GM21737 (cell line): ENCODE results near the gene GCLC.

Experiments
- ATAC-seq: cut with Tn5 transposase; IDR thresholded peaks from one replicate; pipeline ENCODE4 v1.9.1; 2021; ENCODE audit warnings: mild to moderate bottlenecking, moderate library complexity; ENCODE audit not compliant: unreplicated experiment

GCLC gene

DNA sequence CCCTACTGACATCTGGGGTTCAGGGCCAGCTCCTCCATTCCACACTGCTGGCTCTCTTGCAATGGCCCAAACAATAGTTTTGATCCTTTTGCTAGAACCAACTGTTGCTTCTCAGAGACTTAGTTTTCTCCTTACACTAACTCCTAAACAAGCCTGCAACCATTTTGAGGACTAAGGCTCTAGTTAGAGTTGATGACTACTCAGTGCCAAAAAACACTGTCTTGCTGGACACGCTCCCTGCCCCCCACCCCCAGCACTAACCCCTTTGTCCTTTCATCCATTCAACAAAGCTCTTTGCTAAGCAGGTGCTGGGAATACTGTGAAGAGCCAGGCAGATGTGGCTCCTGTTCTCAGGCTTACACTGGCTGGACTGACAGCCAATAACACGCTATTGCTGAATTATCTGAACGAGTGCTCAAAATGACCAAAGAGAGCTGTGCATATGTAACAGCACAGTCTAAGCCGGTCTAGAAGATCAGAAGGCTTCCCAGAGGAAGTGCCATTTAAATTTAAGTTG is 17.6 kb downstream of the GCLC start:
- no peak for ATAC-seq

DNA sequence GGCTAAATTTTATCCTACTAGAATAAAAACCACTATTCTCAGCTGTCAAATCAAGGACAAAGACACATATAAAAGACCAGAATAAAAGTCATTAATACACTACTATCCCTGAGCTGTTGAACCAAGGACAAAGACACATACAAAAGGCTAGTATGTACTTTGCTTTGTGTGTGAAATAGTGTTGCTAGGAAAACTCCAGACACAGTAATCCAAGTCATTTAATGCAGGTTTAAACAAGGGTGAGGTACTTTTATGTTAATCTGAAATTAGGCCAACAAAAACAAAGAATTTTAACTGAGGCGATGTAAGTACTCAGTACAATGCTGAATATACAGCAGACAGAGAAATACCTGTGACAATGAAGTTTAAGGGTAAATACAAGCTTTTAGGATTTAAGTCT is 18.9 kb downstream of the GCLC start:
- ATAC-seq: no peak

DNA sequence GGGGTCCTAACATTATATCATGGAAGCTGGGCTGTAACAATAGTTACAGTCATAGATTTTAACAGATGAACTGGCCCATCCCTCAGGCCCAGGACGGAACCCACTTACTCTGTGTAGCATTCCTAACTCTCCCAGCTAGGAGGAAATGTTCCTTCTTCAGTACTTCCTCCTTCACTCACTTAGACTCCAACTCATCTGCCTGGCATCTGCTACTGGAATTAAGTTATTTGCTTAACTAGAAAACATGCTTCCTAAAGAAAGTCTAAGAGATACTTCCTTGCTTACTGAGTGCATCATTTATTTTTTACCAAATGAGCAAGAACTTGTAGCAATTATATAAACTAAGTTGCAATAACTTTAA is 20.5 kb downstream of the GCLC start:
- ATAC-seq: no peak

DNA sequence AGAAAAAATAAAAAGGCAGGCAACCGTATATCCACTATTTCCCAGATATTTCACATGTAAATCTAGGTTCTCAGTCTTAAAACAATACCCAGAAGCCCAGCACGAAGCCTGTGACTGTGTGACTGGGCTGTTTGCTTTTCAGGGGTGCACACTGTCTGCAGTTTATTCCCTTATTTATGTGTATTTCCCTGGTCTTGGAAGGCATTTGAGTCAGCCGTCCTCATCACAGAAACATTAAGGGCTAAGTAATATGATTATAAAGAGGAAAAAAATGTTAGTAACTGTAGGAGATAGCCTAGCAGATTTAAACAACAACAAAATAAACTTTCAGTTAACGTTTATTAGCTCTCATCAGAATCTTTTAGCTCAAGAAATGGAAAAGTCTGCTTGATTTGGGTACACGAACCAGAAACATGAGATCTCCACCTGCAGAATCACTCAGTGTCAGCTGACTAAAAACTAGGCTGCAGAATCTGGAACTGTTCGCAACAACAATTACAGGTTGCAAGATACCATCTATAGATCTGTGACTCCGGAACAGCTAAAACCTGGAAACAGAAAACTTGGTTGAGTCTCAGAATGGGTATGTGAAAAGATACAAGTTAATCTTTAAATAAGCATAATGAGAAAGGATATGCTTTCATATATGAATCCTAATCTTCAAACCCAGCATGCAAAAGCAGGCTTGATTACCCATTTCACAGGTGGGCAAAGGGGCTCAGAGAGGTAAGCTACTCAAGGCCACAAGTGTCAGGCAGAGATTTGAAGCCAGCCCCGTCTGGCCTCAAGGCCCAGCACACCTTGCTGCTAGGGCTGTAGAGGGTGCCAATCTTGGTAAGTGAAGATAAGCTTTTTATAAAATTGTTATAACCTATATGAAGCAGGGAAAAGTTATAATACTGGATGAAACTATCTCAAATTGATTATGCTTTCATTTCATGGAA is 21.1 kb downstream of the GCLC start:
- ATAC-seq: no peak

DNA sequence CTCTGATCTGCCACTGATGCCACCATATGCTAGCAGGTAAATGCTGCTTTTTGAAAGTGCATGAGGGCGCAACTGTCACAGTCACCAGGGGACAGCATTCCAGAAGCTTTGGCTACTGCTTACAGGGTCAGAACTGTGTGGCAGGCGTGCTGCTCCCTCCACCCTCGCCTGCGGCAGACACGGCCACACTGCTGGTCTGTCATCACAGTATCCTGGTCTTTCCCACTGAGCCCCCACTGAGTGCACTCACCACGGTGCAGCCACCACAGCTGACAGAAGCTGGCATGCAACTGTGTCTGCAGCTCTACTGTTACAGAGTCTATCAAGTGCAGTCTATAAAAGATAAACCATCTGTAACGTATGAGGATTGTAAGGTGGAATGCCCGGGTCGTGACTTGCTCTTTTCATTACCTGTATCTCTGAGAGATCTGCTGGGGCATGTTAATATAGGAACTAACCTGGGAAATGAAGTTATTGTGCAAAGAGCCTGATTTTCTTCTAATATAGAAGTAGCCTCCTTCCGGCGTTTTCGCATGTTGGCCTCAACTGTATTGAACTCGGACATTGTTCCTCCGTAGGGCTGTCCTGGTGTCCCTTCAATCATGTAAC is 24.5 kb downstream of the GCLC start:
- no peak for ATAC-seq

DNA sequence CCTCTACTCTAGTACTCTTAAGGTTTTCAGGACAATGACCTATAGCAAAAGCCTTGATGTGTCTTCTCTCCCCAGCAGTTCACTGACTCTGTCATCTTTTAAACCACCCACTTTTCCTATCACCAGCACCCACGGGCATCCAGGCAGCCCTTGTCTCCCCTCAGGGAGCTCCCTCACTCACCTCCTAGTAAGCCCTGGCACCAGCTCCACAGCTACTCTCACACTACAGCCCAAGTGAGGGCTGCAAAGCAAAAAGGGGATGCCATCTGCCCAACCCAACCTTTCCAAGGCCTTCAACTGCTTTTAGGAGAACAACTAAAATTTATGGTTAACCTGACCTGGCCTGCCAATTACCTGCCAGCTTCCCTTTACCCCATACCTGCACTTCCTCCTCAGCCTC is 26.0 kb downstream of the GCLC start:
- no peak for ATAC-seq

DNA sequence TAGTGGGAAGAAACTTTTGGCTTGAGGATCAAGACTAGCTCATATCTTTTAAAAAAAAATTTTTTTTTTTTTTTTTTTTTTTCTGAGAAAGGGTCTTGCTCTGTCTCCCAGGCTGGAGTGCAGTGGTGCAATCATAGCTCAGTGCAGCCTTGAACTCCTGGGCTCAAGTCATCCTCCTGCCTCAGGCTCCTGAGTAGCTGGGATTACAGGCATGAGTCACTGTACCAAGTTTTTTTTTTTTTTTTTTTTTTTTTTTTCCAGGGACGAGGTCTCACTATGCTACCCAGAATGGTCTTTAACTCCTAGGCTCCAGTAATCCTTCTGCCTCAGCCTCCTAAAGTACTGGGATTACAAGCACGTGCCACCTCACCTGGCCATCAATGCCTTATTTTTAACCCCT is 27.9 kb downstream of the GCLC start:
- ATAC-seq: no peak

DNA sequence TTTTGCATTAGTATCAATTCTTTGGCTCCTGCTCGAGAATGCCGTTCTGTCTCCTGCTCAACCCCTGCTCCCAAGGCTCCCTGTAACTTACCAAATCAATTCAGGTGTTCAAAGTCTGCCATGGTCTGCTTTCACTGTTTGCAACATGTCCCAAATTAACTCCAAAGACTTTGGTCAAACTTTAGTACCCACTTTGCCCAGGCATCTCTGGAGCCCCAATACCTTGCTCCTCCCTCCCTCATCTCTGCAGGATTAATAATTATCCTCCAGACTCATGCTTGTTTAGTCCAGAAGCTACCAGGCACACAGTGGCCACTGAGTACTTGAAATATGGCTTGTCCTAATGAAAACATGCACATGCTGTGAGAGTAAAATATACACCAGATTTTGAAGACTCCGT is 30.2 kb downstream of the GCLC start:
- ATAC-seq: no peak

DNA sequence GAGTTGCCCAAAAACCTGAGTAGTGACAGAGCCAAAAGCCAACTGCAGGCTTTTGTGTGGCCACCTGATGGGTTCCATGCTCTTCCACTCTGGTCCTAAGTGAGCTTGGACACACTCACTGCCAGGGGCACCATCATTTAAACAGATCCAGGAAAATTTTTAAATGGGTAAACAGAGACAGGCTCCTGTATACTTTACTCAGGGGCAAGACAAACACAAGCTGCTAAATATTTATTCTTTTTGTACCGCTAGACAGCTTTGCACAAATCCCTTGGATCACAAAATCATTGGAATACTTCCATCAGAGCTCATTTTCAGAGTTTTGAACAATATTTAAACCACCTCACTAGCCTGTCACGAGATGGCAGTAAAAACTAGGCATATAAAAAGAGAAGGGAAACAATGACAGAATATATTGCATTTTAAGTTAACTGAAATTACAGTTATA is 31.4 kb downstream of the GCLC start:
- no peak for ATAC-seq

DNA sequence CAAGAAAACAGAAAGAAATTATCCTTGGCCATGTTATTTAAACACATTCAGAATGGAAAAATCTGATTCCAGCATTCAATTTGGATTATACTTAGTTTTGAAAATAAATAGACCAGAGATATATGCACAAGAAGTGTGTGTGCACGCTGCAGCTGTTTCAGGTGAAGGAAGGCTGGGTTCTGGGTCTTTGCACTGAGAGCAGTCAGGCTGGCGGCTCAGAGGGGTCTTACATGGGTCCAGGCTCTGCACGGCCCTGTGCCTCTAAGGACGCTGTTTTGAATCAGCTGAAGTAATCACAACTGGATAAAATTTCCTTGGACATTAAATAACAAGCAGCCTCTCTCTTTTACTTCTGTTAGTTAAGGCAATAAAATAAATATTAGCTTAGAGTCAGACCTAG is 31.8 kb downstream of the GCLC start:
- ATAC-seq: no peak

DNA sequence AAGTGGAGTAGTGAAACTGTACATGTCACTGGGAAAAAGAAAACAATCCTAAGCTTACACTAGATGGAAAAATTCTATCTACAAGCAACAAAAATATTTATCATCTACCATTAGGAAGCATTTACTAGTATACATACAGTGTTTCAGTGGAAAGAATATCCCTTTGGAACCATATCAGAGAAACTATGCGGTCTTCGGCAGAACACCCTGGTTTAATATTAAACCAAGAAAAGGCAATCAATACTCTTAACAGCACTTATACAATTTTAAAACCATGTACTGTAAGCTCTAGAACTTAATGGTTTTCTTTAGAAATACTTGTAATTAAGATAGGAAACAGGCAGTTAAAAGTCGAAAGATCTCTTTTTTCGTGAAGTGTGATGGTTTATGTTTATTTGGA is 32.3 kb downstream of the GCLC start:
- no peak for ATAC-seq

DNA sequence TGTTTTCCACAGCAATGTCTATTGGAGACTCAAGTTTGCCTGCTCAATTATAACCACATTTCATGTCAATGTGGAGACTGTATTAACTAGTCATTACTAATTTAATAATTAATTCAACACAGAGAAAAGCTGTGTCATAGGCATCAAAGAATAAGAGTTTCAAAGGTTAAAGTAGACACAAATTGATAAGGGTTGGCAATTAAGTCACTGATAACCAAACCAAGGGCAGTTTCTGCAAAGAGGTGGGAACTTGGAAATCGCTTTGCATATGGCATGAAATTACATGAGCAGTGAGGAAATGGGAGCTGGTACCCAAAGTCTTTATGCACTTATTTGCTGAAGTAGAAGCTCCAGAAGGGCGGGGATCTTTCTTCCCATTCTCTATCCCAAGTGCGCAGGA is 34.2 kb downstream of the GCLC start:
- ATAC-seq: no peak

DNA sequence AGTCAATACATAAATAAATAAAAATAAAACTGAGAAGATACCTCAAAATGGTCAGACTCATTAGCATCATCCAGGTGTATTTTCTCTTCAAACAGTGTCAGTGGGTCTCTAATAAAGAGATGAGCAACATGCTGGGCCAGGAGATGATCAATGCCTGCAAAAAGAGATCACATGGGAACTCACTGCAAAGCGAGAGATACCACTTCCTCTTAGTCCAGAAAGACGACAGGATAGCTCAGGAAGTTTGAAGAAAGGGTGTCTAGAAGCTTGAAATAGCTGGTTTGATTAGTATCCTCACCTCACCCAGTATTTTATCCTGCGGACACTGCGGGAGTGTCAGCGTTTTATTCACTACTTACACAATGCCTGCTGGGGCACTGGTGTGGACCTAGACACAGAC is 38.0 kb downstream of the GCLC start:
- no peak for ATAC-seq

DNA sequence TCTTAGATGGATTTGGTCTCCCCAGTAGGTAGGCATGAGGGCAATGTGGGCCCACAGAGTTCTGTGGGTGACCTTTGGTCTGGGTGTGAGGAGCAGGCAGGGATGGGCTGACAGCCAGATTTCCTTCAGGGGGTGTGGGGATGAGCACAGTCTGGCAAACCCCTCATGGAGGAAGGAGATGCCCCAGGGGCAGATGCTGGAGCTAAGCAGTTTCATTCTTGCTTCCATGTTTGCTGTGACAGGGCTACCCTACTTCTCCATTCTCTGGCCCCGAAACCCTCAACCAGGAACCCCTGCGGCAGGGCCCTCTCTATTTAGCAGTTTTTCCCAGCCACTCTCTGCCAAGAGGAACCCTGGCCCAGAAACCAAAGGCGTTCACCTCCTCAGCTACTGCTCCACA is 40.4 kb downstream of the GCLC start:
- ATAC-seq: no peak

DNA sequence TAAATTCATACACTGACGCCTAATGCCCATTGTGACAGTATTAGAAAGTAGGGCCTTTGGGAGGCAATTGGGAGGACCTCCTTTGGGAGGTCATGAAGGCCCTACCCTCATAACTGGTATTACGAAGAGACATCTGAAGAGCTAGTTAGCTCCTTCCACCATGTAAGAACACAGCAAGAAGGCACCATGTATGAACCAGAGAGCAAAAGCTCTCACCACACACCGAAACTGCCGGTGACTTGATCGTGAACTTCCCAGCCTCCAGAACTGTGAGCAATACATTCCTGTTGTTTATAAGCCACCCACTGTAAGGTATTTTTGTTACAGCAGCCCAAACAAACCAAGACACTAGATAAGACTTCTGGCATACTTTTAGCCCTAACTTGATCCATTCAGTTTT is 41.8 kb downstream of the GCLC start:
- ATAC-seq: no peak

DNA sequence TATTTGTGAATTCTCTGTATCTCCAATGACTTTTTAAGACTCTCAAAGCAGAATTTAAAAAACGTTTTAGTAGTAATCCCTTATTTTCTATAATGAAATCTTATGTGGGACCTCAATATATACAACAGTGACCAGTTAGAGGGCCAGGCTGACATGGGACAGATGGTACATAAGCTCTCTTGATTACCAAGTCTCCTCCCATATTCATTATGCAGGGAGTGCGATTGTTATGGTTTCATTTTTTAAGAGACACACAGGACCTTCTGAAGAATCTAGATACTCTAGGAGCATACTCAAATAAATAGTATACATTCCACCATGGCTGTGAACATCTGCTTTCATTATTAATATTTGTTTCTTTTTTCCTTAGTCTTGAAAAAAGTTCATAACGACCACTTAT is 43.5 kb downstream of the GCLC start:
- ATAC-seq: no peak

DNA sequence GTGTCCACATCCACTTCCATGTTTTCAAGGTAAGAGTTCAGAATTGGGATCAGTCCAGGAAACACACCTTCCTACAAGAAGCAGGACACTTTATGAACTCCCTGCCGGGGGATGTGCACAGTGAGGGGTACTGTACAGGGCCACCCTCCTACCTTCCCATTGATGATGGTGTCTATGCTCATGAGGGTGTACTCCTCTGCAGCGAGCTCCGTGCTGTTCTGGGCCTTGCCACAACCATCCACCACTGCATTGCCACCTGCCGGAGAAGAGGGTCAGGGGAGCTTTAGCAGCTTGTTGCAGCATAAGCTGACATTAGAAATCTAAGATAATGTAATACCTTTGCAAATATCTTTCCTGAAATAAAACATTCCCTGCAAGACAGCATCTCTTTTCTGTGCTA is 44.8 kb downstream of the GCLC start:
- ATAC-seq: no peak

DNA sequence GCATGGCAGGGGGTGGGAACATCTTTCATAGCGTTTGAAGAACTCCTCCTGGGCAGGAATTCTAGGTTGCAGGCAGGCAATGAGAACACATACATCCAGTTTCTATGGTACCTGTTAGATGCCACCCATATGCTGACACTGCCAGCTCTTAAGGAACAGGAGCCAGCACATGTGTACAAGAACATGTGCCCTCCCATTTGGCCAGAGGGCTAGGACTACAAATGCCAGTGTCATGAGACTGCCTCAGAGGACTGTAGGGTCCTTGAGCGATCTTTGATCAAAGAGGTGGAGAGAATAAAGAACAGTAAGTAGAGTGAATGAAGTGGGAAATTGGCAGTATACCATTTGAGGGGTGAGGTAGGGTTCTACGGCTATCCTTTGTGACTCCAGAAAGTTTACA is 45.8 kb downstream of the GCLC start:
- ATAC-seq: no peak

DNA sequence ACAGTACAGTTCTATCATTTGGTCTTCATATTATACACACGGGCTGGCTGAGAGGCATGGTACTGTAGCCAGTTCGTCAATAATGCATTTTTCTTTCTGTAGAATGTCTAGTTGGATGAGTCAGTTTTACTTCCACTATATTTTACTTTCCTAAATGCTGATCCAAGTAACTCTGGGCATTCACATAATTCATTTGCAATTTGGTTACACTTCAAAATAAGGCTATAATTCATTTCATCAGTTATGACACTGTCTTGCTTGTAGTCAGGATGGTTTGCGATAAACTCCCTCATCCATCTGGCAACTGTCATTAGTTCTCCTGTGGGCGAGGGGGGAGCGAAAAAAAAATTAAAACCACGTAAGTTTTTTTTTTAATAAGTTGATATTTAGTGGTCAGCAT is 46.3 kb downstream of the GCLC start:
- ATAC-seq: no peak

DNA sequence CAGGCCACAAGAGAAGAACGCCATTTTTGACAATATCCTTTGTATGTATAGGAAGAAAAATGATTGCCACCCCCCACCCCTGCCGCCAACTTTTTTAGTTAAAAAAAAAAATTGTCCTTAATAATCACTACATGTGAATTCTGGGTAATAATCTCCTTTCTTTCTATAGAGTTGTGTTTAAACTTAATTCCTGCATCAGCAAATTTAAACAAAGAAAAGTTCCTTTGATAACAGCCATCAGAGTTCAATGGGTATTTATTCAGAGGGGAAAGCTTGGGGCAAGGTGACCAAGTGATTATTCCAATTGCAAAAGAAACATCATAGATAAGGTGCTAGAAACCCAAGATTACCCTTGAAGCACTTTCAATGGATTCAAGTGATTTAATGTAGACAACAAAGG is 47.0 kb downstream of the GCLC start:
- ATAC-seq: no peak

DNA sequence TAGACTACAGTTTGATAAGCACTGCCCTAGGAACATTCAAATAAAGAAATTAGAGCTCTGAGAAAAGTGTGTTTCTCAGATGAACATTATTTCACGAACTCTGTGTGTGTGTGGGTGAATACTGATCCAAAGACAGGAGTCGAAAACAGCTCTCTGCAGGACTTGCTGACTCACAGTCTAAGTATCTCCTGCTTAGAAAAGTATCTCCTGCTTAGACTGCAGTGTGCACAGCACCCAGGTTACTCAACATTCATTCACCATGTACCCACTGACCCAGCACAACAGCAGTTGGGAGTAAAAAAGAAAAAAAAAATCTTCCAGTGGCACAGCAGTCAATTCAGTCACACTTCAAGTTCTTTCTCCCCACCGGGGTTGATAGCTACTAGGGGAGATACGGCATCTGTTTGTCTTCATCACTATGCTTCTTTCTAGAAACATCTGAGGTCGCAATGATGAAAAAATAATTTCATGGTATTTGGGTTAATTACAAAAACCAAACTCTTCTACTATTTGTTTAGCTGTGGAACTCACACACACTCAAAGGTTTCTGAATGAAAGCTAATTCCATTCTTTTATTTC is 48.0 kb downstream of the GCLC start:
- ATAC-seq: no peak
